SK-N-SH (cell line): ENCODE measurements around the gene ZNF334. TPM values are rescaled to one million over a fixed set of nuclear protein-coding genes. Genes with fewer than 3 reads are reported as not detected.

ENCODE experiments used
- CTCF ChIA-PET: fragments of 300-600, 350-600 bp; formaldehyde crosslinking; extraction: SDS; loops from one replicate; lab custom pipeline; 2021; lab: Yijun Ruan, JAX
- POLR2A ChIA-PET: fragments of 350-600 bp; sonication (Branson Sonifier 250); formaldehyde crosslinking; extraction: SDS; loops from one replicate; lab custom pipeline; 2020; ENCODE audit warnings: antibody characterized with exemption, inconsistent platforms; lab: Yijun Ruan, JAX
- DNase-seq: peaks from one replicate; pipeline ENCODE4 v3.0.0; 2012
- H2AFZ ChIP-seq: fragments of 200-600 bp; sonication (generic); 2 replicates; pipeline ENCODE4 v1.8.1; 2016; ENCODE audit warnings: antibody characterized with exemption, mild to moderate bottlenecking, low read depth
- H3F3A ChIP-seq: fragments of 200-600 bp; sonication (generic); replicated peaks from 2 replicates; pipeline ENCODE3; 2016; ENCODE audit warnings: antibody characterized with exemption, mild to moderate bottlenecking; ENCODE audit not compliant: insufficient read depth
- H3K27ac ChIP-seq, 2 experiments: fragments of 200-500 bp in 1 of 2; fragments of 200-600 bp in 1 of 2; sonication (Bioruptor generic) in 1 of 2; sonication (generic), shearing (Covaris generic) in 1 of 2; 2 replicates each; pipeline versions ENCODE4 v1.5.1 to v1.6.1; 2014 to 2016; ENCODE audit warnings: low read depth in 2 of 2, inconsistent platforms in 1 of 2, low read length in 1 of 2, mild to moderate bottlenecking in 1 of 2, mixed read lengths in 1 of 2
- H3K27me3 ChIP-seq: fragments of 200-600 bp; sonication (generic), shearing (Covaris generic); 2 replicates; pipeline ENCODE4 v1.6.1; 2016; ENCODE audit warnings: mixed run types; ENCODE audit not compliant: insufficient read depth
- H3K36me3 ChIP-seq, 2 experiments: fragments of 200-500 bp in 1 of 2; fragments of 200-600 bp in 1 of 2; sonication (Bioruptor generic) in 1 of 2; sonication (generic) in 1 of 2; replicated peaks in 1 of 2; 2 replicates each; pipeline versions ENCODE3 to v1.5.1; 2014 to 2016; ENCODE audit warnings: low read length in 1 of 2, mild to moderate bottlenecking in 1 of 2; ENCODE audit not compliant: insufficient read depth in 2 of 2, control insufficient read depth in 1 of 2
- H3K4me1 ChIP-seq, 2 experiments: fragments of 200-500 bp in 1 of 2; fragments of 200-600 bp in 1 of 2; sonication (Bioruptor generic) in 1 of 2; sonication (generic), shearing (Covaris generic) in 1 of 2; 2 replicates each; pipeline versions ENCODE4 v1.5.1 to v1.6.1; 2014 to 2016; ENCODE audit warnings: low read depth in 1 of 2, low read length in 1 of 2, mixed run types in 1 of 2; ENCODE audit not compliant: insufficient read depth in 2 of 2, control insufficient read depth in 1 of 2
- H3K4me2 ChIP-seq: fragments of 200-600 bp; sonication (generic), shearing (Covaris generic); 2 replicates; pipeline ENCODE4 v1.6.1; 2017; ENCODE audit warnings: mixed run types
- H3K4me3 ChIP-seq, 2 experiments: fragments of 200-500 bp in 1 of 2; fragments of 200-600 bp in 1 of 2; sonication (Bioruptor generic) in 1 of 2; sonication (generic), shearing (Covaris generic) in 1 of 2; 2 replicates each; pipeline versions ENCODE4 v1.5.1 to v1.8.1; 2014 to 2016; ENCODE audit warnings: low read depth in 2 of 2, inconsistent platforms in 1 of 2, low read length in 1 of 2, mild to moderate bottlenecking in 1 of 2, mixed read lengths in 1 of 2, moderate library complexity in 1 of 2
- H3K79me2 ChIP-seq: fragments of 200-600 bp; sonication (generic); 2 replicates; pipeline ENCODE4 v1.8.1; 2017; ENCODE audit warnings: mild to moderate bottlenecking; ENCODE audit not compliant: insufficient read depth
- H3K9ac ChIP-seq: fragments of 200-600 bp; sonication (generic); 2 replicates; pipeline ENCODE4 v1.6.1; 2017; ENCODE audit warnings: mixed run types
- H3K9me2 ChIP-seq: fragments of 200-600 bp; sonication (generic); 2 replicates; pipeline ENCODE4 v1.6.1; 2017; ENCODE audit warnings: mixed run types
- H3K9me3 ChIP-seq: fragments of 200-600 bp; sonication (generic); 2 replicates; pipeline ENCODE4 v1.6.1; 2017; ENCODE audit warnings: mixed run types, mild to moderate bottlenecking, moderate library complexity
- H4K20me1 ChIP-seq: fragments of 200-600 bp; sonication (generic); 2 replicates; pipeline ENCODE4 v1.6.1; 2017; ENCODE audit warnings: mild to moderate bottlenecking, mixed run types; ENCODE audit not compliant: insufficient read depth
- CHD2 ChIP-seq: fragments of 150-350 bp; IDR thresholded peaks from 2 replicates; pipeline ENCODE4 v1.6.1; 2018; ENCODE audit warnings: low read length; ENCODE audit not compliant: partially characterized antibody
- FOXM1 ChIP-seq: IDR thresholded peaks from 2 replicates; pipeline ENCODE4 v1.4.0; 2012; ENCODE audit warnings: low read depth, mild to moderate bottlenecking
- GABPA ChIP-seq: IDR thresholded peaks from 2 replicates; pipeline ENCODE4 v1.4.0; 2012; ENCODE audit warnings: low read depth, mild to moderate bottlenecking
- GATA2 ChIP-seq: sonication (generic); formaldehyde crosslinking; IDR thresholded peaks from 2 replicates; pipeline ENCODE4 v1.5.0; 2020; ENCODE audit warnings: mild to moderate bottlenecking, missing genetic modification reagents
- MAX ChIP-seq: IDR thresholded peaks from 2 replicates; pipeline ENCODE4 v1.4.0; 2012; ENCODE audit warnings: low read depth
- NFIC ChIP-seq: IDR thresholded peaks from 2 replicates; pipeline ENCODE4 v1.4.0; 2012; ENCODE audit warnings: borderline replicate concordance
- RCOR1 ChIP-seq: fragments of 150-350 bp; IDR thresholded peaks from 2 replicates; pipeline ENCODE4 v1.6.1; 2017; ENCODE audit warnings: antibody characterized with exemption, low read length
- RFX5 ChIP-seq: IDR thresholded peaks from 2 replicates; pipeline ENCODE4 v1.6.1; 2012; ENCODE audit warnings: mild to moderate bottlenecking, improper control_type of control experiment, low read length
- RXRA ChIP-seq: IDR thresholded peaks from 2 replicates; pipeline ENCODE4 v1.4.0; 2012; ENCODE audit warnings: low read depth, mild to moderate bottlenecking, borderline replicate concordance
- TAF1 ChIP-seq: IDR thresholded peaks from 2 replicates; pipeline ENCODE4 v1.6.1; 2012; ENCODE audit warnings: low read depth, mild to moderate bottlenecking, low read length, moderate library complexity, borderline replicate concordance
- ZBTB33 ChIP-seq: IDR thresholded peaks from 2 replicates; pipeline ENCODE4 v1.4.0; 2012; ENCODE audit warnings: low read depth, borderline replicate concordance
- WGBS: methylation state at CpG from one replicate; pipeline ENCODE4 v1.1.6; 2017; ENCODE audit warnings: low lambda C conversion rate; 5-methylcytosine and 5-hydroxymethylcytosine counted together
- polyA plus RNA-seq, 3 experiments: library from polyadenylated mRNA; depleted of rRNA; stranded (reverse); fragments of >200 nt; gene quantifications; 2 replicates each; pipeline ENCODE4 v1.2.3, GENCODE V29; 2012
- TF ChIP-seq, protein P1 (sequence below): IDR thresholded peaks from 2 replicates; pipeline ENCODE4 v1.6.1; 2012; ENCODE audit warnings: mild to moderate bottlenecking, low read depth, low read length, moderate library complexity

Gene ZNF334
- polyA plus RNA-seq, 1 of the 3 experiments (the other 2 are of a cell fraction), result 4.5 TPM

DNA sequence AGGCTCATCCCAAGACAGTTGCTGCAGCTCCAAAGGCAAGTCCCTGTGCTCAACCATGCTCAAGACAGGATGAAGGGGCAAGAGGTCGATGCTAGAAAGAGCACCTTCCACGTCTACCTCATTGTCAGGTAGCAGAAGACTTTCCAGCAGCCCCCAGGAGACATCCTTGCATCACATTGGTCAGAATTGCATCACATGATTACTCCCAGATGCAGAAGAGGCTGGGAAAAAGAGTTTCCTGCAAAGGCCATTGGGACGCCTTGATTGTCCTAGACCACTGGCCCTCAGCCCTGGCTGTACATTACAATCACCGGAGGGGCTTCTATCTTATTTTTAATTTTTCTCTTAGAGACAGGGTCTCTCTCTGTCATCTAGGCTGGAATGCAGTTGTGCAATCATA is 17.3 kb upstream of the ZNF334 start:
- Histone ChIP-seq H3F3A (no peaks in the 10 kb centered on the region), H3K9ac (no peak overlapping the region), H3K79me2 (no peaks in the 10 kb centered on the region), H4K20me1 (no peaks in the 10 kb centered on the region), H2AFZ (no peak overlapping the region), H3K27ac (no peak overlapping the region), H3K9me3 (no peaks in the 10 kb centered on the region), H3K27me3 (no peaks in the 10 kb centered on the region; the same call in 1 of the 2 replicates)
- POLR2A ChIA-PET, result no interaction called here
- no peak for TF ChIP-seq RXRA
- TF ChIP-seq TAF1, result no peak
- no peak for TF ChIP-seq RCOR1
- no peak for TF ChIP-seq CHD2
- no peak for TF ChIP-seq FOXM1
- no peak for TF ChIP-seq NFIC
- TF ChIP-seq RFX5, result no peak
- no peak for TF ChIP-seq GATA2 (CRISPR knock-in tag)
- TF ChIP-seq MAX, result no peak
- no peak for TF ChIP-seq GABPA
- TF ChIP-seq, all 33 proteins: peak for 0
- no peaks in the 10 kb centered on the region for H3K4me1 ChIP-seq
- 45% methylated on average over 4 of the region's 4 CpGs for WGBS
- no peak overlapping the region for H3K4me2 ChIP-seq
- DNase-seq, result no peak
- CTCF ChIA-PET, result interaction anchor here (0.9 to 4.7 kb wide), 4 partner anchors 8 to 150 kb away, joined by 3 to 27 read pairs (median 4); no protein-coding TSS in a partner anchor
- H3K9me2 ChIP-seq, result no peaks in the 10 kb centered on the region
- no peaks in the 10 kb centered on the region for H3K36me3 ChIP-seq
- H3K4me3 ChIP-seq, result no peak overlapping the region

GRCh38 chr20:46523696-46524328 is 10.5 kb upstream of the ZNF334 start:
- DNase-seq, result no peak
- H2AFZ ChIP-seq, result no peak overlapping the region
- no peaks in the 10 kb centered on the region for H3K27me3 ChIP-seq
- H3K4me1 ChIP-seq, result no peaks in the 10 kb centered on the region
- 36% methylated on average over 2 of the region's 2 CpGs for WGBS
- H3K9ac ChIP-seq, result no peak overlapping the region
- POLR2A ChIA-PET, result no interaction called here
- H3F3A ChIP-seq, result no peaks in the 10 kb centered on the region
- no peak overlapping the region for H3K4me2 ChIP-seq
- H3K4me3 ChIP-seq, result no peak overlapping the region
- no peaks in the 10 kb centered on the region for H3K79me2 ChIP-seq
- H3K9me3 ChIP-seq, result no peaks in the 10 kb centered on the region
- H3K9me2 ChIP-seq, result no peaks in the 10 kb centered on the region
- H3K36me3 ChIP-seq, result no peaks in the 10 kb centered on the region
- TF ChIP-seq, protein P1, sequence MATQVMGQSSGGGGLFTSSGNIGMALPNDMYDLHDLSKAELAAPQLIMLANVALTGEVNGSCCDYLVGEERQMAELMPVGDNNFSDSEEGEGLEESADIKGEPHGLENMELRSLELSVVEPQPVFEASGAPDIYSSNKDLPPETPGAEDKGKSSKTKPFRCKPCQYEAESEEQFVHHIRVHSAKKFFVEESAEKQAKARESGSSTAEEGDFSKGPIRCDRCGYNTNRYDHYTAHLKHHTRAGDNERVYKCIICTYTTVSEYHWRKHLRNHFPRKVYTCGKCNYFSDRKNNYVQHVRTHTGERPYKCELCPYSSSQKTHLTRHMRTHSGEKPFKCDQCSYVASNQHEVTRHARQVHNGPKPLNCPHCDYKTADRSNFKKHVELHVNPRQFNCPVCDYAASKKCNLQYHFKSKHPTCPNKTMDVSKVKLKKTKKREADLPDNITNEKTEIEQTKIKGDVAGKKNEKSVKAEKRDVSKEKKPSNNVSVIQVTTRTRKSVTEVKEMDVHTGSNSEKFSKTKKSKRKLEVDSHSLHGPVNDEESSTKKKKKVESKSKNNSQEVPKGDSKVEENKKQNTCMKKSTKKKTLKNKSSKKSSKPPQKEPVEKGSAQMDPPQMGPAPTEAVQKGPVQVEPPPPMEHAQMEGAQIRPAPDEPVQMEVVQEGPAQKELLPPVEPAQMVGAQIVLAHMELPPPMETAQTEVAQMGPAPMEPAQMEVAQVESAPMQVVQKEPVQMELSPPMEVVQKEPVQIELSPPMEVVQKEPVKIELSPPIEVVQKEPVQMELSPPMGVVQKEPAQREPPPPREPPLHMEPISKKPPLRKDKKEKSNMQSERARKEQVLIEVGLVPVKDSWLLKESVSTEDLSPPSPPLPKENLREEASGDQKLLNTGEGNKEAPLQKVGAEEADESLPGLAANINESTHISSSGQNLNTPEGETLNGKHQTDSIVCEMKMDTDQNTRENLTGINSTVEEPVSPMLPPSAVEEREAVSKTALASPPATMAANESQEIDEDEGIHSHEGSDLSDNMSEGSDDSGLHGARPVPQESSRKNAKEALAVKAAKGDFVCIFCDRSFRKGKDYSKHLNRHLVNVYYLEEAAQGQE, result peak; percentile 92
- TF ChIP-seq ZBTB33, result no peak
- no peak overlapping the region for H3K27ac ChIP-seq
- CTCF ChIA-PET, result interaction anchor here (1.0 to 10.0 kb wide), 4 partner anchors 15 to 158 kb away, joined by 4 to 116 read pairs (median 8); no protein-coding TSS in a partner anchor
- H4K20me1 ChIP-seq, result no peaks in the 10 kb centered on the region
